AG09309 (cell line): ENCODE data around the gene CROCC2.

Experiments used
- DNase-seq: peaks from one replicate; pipeline ENCODE4 v3.0.0-alpha.2; 2010; ENCODE audit warnings: low read depth
- H3K4me3 ChIP-seq: 2 replicates; pipeline ENCODE4 v1.5.1; 2011; ENCODE audit warnings: mild to moderate bottlenecking, low read depth, low read length, moderate library complexity; ENCODE audit not compliant: control insufficient read depth
- TF ChIP-seq, protein P1 (sequence below): IDR thresholded peaks from 2 replicates; pipeline ENCODE4 v1.5.1; 2011; ENCODE audit warnings: mild to moderate bottlenecking, low read depth, low read length, inconsistent platforms; ENCODE audit not compliant: insufficient read depth, control insufficient read depth; ENCODE audit errors: missing control alignments

CROCC2 gene

DNA sequence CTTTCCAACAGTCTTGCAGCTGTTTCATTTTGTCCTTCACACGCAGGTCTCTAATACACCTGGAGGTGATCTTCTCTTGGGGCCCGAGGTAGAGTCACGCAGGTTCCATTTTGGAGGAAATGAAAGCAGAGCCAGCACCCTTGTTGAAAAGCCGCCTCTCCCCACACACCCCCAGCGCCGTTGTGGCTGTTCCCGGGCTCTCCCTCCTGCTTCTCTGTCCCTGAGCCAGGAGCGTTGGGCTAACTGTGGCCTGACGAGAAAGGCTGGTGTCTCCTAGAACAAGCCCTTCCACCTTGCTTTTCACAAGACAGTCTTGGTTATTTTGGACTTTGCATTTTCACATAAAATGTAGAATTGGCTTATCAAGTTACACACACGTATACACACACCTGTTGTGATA is 108.6 kb downstream of the CROCC2 start:
- H3K4me3 ChIP-seq, result no peak overlapping the region
- TF ChIP-seq, protein P1, sequence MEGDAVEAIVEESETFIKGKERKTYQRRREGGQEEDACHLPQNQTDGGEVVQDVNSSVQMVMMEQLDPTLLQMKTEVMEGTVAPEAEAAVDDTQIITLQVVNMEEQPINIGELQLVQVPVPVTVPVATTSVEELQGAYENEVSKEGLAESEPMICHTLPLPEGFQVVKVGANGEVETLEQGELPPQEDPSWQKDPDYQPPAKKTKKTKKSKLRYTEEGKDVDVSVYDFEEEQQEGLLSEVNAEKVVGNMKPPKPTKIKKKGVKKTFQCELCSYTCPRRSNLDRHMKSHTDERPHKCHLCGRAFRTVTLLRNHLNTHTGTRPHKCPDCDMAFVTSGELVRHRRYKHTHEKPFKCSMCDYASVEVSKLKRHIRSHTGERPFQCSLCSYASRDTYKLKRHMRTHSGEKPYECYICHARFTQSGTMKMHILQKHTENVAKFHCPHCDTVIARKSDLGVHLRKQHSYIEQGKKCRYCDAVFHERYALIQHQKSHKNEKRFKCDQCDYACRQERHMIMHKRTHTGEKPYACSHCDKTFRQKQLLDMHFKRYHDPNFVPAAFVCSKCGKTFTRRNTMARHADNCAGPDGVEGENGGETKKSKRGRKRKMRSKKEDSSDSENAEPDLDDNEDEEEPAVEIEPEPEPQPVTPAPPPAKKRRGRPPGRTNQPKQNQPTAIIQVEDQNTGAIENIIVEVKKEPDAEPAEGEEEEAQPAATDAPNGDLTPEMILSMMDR, result no peak

DNA sequence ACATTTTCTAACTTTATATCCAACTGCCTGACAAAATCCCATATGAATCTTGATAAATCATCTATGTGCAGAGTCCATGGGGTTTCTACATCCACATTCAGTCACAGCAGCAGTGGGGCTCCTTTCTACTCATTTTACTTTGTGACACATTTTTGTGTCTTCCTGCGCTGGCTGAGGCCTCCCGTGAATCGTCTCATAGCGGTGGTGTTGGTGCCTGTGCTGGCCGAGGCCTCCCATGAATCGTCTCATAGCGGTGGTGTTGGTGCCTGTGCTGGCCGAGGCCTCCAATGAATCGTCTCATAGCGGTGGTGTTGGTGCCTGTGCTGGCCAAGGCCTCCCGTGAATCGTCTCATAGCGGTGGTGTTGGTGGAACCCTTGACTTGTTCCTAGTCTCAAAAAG is 109.3 kb downstream of the CROCC2 start:
- no peak overlapping the region for H3K4me3 ChIP-seq
- TF ChIP-seq, protein P1, result no peak
- DNase-seq, result no peak

More for the DNA sequence above, 108.6 kb downstream of the CROCC2 start:
- DNase-seq, result no peak

DNA sequence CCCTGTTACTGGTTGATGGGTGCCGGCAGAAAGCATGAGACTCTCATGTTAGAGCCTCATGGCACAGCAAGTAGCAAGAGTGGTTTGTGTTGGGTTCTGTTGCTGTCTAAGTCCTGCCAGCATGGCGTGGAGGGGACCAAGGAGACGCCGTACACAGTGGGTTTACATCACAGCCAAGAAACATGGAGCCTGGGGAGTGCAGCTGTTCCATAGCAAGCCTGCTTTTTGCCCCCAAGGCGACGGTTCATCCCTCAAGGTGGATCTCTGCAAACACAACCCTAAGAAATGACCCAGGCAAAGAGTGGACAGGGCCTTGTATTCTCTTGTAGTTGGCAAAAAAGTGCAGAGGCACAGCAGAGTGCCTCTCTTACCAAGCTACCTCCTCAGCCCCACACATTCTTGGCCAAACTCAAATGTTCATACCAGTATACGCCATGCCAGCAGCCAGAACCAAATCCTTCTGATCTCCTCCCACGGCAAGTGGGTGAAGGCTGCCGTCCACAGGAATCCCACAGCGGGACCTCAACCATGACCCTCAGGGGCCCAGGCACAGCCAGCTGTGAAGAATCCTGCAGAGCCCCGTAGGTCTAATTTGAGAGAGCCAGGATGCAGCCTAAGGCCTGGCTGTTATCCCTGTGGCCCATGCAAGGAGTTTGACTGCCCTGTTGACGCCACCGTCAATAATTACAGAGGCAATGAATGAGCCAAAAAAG is 111.2 kb downstream of the CROCC2 start:
- DNase-seq, result no peak
- TF ChIP-seq, protein P1, result no peak
- H3K4me3 ChIP-seq, result no peak overlapping the region

DNA sequence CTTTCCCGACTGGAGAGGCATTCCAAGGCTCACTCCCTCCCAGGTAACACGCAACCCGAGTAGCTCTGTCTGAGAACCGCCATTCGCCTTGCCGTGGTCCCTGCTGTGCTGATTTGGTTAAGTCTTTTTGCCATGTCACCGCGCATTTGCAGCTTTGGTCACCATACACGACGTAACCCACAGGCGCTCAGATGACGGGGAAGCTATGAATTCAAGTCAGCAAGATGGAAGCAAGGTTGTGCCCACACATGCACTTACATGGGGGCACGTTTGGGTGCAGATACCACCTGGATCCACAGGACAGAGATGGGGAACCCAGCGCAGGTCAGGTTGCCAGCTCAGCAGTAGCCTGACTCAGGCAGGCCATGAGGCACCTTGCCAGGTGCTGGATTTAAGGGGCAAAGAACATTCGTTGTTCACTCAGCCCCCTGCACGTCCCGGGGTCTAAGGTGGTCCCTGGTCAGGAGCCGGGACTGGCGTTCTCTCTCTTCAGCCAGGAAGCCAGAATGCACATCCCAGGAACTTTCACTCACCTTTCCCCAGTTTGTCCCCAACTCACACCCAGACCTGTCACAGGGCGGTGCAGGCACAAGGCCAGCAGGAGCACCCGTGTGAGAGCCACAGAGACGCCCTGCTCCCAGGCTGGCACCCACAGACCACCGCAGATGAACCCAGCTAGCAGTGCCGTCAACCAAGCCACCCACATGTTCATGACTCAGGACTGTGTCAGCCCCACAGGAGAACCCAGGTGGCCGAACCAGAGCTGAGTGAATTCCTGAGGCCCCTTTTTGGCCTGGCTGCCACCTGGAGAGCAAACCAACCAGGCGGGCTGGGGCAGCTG is 112.1 kb downstream of the CROCC2 start:
- DNase-seq, result no peak

DNA sequence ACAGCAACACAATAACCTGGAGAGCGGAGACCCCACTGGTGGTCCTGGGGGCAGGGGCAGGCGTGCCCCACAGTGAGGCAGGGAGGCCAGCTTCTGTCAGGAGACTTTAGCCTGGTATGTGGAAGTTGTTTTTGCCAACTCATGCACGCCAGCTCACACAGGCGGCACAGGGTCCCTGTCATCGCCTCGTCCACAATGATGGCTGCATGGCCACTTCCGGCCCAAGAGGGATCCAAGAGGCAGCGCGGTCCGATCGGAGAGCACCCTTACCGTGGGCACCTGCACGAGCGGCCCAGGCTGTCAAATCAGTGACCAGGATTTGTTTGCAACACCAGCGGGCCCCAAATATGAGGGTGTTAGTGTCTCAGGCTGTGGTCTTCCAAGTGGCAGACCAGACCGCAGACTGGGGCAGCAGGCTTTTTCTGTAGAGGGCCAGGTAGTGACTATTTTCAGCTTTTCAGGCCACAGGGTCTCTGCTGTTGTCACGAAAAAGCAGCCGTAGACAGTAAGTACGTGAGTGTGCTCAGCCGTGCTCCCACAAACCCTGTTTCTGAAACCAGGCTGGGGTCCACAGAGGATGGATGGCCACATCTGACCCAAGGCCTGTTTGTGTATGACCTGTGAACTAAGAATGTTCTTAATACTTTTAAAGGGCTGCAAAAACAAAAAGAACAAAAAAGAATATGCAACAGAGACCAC is 113.5 kb downstream of the CROCC2 start:
- DNase-seq, result no peak
- H3K4me3 ChIP-seq, result no peak overlapping the region
- TF ChIP-seq, protein P1, result no peak

More for the DNA sequence above, 112.1 kb downstream of the CROCC2 start:
- no peak overlapping the region for H3K4me3 ChIP-seq
- TF ChIP-seq, protein P1, result no peak

DNA sequence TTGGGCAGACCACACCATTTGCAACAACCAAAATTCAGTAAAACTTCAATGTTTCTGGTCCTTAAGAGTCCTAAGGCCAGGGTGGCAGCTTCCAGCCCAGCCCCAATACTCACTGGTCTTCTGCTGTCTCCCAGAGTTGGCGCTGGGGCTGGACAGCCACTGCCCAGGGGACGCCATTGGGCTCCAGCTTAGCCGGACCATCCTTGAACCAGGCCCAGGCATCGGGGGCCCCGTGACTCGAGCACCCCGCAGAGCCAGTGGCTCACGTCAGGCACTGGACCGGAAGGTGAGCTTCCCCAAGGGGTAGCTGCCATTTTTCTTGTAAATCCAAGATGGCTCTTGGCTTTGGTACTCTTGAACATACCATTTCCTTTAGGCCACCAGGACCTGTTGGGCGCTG is 114.1 kb downstream of the CROCC2 start:
- no peak for DNase-seq
- TF ChIP-seq, protein P1, result no peak
- H3K4me3 ChIP-seq, result no peak overlapping the region
